ENCODE data around the gene NCEH1. TPM values are rescaled to one million over a fixed set of nuclear protein-coding genes. Genes with fewer than 3 reads are reported as not detected.

NCEH1 gene
- total and polyA plus RNA-seq, 2 experiments from 2014 or later: 4.7 to 10.5 TPM

- Histone ChIP-seq H2AFZ (no peak overlapping the region), H3K27me3 (no peaks in the 10 kb centered on the region), H3K27ac (peak overlapping the region; percentile 87), H3K9me2 (replicated peaks; ENCODE audit: insufficient read depth) (no peaks in the 10 kb centered on the region), H3K79me2 (no peaks in the 10 kb centered on the region), H4K20me1 (ENCODE audit: insufficient read depth, poor library complexity, severe bottlenecking) (no peaks in the 10 kb centered on the region), H3K4me2 (peak overlapping the region; percentile 67), H3K9me3 (ENCODE audit: low read depth) (no peaks in the 10 kb centered on the region), H3K4me3 (no peak overlapping the region), H3K4me1 (ENCODE audit: insufficient read depth) (no peaks in the 10 kb centered on the region), H3K36me3 (replicated peaks; ENCODE audit: insufficient read depth, low read depth) (no peaks in the 10 kb centered on the region)
- no peak for DNase-seq (ENCODE audit: low spot score)
- 93% methylated on average over 3 of the region's 3 CpGs for WGBS (ENCODE audit: low lambda C conversion rate, missing lambda C conversion rate)
- no peak for TF ChIP-seq EZH2 (IDR thresholded peaks at IDR 0.05; ENCODE audit: borderline replicate concordance)
- no peak for TF ChIP-seq CTCF (IDR thresholded peaks at IDR 0.05; ENCODE audit: poor library complexity)
- no peak for TF ChIP-seq EZH2phosphoT487 (IDR thresholded peaks at IDR 0.05; ENCODE audit: low read depth, severe bottlenecking, unreplicated experiment)
Measured at GRCh38 chr3:172600644-172601065, 110.2 kb downstream of the NCEH1 start.

GRCh38 chr3:172598904-172599303 is 112.0 kb downstream of the NCEH1 start:
- Histone ChIP-seq H3K4me2 (no peak overlapping the region), H2AFZ (no peak overlapping the region), H3K4me3 (no peak overlapping the region), H3K27ac (no peak overlapping the region), H3K79me2 (no peaks in the 10 kb centered on the region), H3K9me3 (ENCODE audit: low read depth) (no peaks in the 10 kb centered on the region), H3K4me1 (ENCODE audit: insufficient read depth) (peaks cover 7% of the 10 kb centered on the region), H4K20me1 (ENCODE audit: insufficient read depth, poor library complexity, severe bottlenecking) (no peaks in the 10 kb centered on the region), H3K9me2 (replicated peaks; ENCODE audit: insufficient read depth) (no peaks in the 10 kb centered on the region), H3K36me3 (replicated peaks; ENCODE audit: insufficient read depth, low read depth) (no peaks in the 10 kb centered on the region), H3K27me3 (no peaks in the 10 kb centered on the region)
- WGBS (ENCODE audit: low lambda C conversion rate, missing lambda C conversion rate): 94% methylated on average over 3 of the region's 3 CpGs
- TF ChIP-seq EZH2phosphoT487 (IDR thresholded peaks at IDR 0.05; ENCODE audit: low read depth, severe bottlenecking, unreplicated experiment) (no peak), EZH2 (IDR thresholded peaks at IDR 0.05; ENCODE audit: borderline replicate concordance) (no peak), CTCF (IDR thresholded peaks at IDR 0.05; ENCODE audit: poor library complexity) (no peak)
- DNase-seq (ENCODE audit: low spot score): no peak

GRCh38 chr3:172596394-172596706 is 114.5 kb downstream of the NCEH1 start:
- H3K4me2 ChIP-seq: no peak overlapping the region
- peaks cover 12% of the 10 kb centered on the region for H3K4me1 ChIP-seq (ENCODE audit: insufficient read depth)

More at GRCh38 chr3:172596394-172596706, 114.5 kb downstream of the NCEH1 start:
- no peaks in the 10 kb centered on the region for H3K9me2 ChIP-seq (replicated peaks; ENCODE audit: insufficient read depth)
- no peaks in the 10 kb centered on the region for H3K9me3 ChIP-seq (ENCODE audit: low read depth)
- no peak overlapping the region for H3K4me3 ChIP-seq
- no peak overlapping the region for H3K27ac ChIP-seq
- no peaks in the 10 kb centered on the region for H3K36me3 ChIP-seq (replicated peaks; ENCODE audit: insufficient read depth, low read depth)
- DNase-seq (ENCODE audit: low spot score): no peak
- H3K27me3 ChIP-seq: no peaks in the 10 kb centered on the region
- H3K79me2 ChIP-seq: no peaks in the 10 kb centered on the region
- H4K20me1 ChIP-seq (ENCODE audit: insufficient read depth, poor library complexity, severe bottlenecking): no peaks in the 10 kb centered on the region
- 71% methylated on average over 2 of the region's 2 CpGs for WGBS (ENCODE audit: low lambda C conversion rate, missing lambda C conversion rate)
- no peak for TF ChIP-seq CTCF (IDR thresholded peaks at IDR 0.05; ENCODE audit: poor library complexity)
- TF ChIP-seq EZH2 (IDR thresholded peaks at IDR 0.05; ENCODE audit: borderline replicate concordance): no peak
- no peak for TF ChIP-seq EZH2phosphoT487 (IDR thresholded peaks at IDR 0.05; ENCODE audit: low read depth, severe bottlenecking, unreplicated experiment)
- no peak overlapping the region for H2AFZ ChIP-seq
